Epidermal melanocyte (primary cell): ENCODE data around the gene CDK19.
"Not testable (repeated sequence)": the region's sequence is repeated elsewhere in the genome, so short reads cannot be mapped to it uniquely, and the experiment has no call there.

Experiments used
- DNase-seq: peaks from one replicate; pipeline ENCODE4 v3.0.0; 2011; ENCODE audit warnings: low spot score; ENCODE audit not compliant: insufficient read length

Gene CDK19

DNA sequence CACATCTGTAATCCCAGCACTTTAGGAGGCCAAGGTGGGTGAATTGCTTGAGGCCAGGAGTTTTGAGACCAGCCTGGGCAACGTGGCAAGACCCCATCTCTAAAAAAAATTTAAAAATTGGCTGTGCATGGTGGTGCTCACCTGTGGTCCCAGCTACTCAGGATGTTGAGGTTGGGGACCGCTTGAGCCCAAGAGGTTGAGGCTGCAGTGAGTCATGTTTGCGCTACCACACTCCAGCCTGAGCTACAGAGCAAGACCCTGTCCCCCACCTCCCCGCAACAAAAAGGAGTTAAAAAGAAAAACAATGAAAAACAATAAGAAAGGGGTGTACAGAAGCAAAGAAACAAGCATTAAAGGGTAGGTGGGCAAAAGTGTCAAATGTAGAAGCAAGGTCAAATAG is 57.3 kb downstream of the CDK19 start:
- no peak for DNase-seq

DNA sequence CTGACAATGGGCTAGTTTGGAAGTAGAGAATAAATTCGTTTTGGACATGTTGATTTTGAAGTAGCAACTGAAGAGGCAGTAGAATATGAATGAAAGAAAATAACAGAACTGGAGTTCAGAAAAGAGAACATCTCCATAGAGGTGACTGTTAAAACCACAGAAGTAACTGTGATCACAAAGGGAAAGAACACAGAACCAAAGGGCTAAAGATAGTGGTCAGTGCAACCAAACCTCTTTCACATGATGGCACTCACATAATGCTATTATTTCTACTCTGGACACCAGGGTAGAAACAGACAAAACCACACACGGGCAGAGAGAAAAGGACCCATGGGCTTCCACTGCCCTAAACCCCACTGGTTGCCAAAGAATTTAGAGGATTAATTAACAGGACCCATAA is 58.5 kb downstream of the CDK19 start:
- DNase-seq: no peak

DNA sequence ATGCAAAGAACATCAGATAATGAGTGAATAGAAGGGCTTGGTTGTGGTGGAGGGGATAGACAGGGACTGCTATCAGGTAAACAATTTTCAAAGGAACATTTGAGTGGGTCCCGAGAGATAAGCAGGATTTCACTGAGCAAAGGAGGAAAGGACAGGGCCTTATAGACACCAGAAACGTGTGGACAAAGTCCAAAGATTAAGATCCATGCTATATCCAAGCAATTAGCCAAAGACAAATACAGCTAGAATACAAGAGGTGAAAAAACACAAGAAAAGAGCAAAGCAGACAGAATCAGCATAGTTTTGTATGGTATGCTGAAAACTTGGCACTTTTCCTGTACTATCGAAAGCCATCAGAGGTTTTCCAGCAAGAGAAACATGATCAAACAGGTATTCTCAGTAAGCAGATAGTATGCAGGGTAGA is 59.8 kb downstream of the CDK19 start:
- DNase-seq: no peak

DNA sequence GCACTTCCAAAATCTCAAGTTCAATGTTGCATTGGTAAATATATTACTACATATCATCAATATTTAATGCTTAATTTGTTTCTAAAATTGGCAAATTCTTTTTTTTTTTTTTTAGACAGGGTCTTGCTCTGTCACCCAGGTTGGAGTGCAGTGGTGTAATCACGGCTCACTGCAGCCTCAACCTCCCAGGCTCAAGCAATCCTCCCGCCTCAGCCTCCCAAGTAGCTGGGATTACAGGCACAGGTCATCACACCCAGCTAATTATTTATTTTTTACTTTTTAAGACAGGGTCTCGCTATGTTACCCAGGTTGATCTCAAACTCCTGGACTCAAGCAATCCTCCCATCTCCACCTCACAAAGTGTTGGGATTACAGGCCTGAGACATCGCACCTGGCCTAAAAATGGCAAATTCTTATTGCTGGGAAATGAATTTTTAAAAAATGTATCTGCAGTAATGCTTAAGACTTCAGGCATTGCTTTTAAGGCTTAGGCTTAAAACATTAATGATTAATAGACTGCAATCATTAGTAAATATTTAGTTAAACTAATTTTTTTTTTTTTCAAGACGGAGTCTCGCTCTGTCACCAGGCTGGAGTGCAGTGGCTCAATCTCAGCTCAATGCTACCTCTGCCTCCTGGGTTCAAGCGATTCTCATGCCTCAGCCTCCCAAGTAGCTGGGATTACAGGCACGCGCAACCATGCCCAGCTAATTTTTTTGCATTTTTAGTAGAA is 61.2 kb downstream of the CDK19 start:
- not testable (repeated sequence) for DNase-seq

DNA sequence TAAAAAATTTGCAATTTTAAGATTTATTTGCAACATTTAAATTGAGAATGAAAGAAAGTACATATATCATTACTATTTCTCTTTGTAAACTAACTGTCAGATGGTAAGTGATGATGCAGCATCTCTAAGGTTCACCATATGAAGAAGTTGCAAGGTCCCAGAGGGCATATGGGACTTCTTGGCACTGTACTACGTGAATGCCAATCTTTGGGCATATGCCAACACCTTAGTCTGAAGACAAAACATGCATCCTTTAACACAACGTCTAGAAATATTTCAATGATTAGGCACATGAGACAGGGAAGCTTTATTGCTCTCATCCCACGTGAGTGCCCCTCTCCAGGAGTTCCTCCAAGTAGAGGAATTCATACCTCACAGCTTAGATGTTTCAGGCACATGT is 66.8 kb downstream of the CDK19 start:
- DNase-seq: no peak

DNA sequence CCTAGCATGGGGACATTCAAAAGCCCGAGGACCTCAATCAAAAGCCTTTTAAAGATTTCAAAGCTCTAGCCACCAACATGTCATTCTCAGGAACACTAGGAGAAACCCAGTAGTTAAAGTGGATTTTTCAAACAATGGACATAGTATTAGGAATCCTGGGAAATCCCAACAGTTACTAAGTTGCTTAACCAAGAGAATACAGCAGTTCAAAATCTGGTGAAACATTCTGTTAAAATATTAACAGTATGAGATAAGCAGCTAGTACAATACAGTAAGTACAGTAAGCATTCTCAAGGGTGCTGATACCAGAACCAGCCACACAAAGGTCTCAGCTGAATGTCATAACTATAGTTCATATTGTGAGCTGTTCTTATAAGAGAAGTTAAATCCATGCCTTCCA is 68.6 kb downstream of the CDK19 start:
- DNase-seq: no peak

DNA sequence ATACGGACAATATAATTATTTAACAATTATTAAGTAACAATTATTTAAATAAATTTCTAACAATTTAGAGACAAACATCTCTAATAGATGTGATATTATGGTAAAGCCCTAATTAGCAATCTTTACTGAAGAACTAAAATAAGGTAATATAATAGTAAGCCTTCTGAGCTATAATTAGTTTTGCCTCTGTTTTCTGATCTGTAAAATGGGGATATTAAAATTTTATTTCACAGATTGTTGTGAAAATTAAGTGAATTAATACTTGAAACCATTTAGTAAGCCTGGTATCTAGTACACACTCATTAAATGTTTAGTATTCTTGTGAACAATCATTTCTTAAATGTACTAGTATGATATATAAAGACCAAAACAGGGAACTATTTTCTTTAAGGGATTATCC is 70.3 kb downstream of the CDK19 start:
- DNase-seq: no peak

DNA sequence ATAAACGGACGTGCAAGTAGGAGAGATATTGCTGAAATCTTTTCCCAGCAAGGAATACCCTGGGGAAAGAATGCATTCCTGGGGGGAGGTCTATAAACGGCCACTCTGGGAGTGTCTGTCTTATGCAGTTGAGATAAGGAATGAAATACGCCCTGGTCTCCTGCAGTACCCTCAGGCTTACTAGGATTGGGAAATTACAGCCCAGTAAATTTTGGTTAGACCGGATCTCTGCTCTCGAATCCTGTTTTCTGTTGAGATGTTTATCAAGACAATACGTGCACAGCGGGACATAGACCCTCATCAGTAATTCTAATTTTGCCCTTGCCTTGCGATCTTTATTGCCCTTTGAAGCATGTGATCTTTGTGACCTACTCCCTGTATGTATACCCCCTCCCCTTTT is 72.7 kb downstream of the CDK19 start:
- DNase-seq: not testable (repeated sequence)

DNA sequence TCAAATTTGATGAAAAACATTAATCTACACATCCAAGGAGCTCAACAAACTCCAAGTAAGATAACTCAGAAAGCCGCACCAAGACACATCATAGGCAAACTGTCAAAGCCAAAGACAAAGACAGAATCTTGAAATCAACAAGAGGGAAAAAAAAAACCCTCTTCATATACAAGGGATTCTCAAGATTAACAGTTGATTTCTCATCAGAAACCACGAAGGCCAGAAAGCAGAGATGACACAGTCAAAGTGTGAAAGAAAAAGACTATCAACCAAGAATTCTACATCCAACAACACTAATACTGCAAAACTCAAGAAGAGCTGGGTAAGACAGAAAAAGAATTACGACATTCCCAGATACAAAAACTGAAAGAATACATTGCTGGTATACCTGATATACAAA is 73.8 kb downstream of the CDK19 start:
- DNase-seq: no peak

DNA sequence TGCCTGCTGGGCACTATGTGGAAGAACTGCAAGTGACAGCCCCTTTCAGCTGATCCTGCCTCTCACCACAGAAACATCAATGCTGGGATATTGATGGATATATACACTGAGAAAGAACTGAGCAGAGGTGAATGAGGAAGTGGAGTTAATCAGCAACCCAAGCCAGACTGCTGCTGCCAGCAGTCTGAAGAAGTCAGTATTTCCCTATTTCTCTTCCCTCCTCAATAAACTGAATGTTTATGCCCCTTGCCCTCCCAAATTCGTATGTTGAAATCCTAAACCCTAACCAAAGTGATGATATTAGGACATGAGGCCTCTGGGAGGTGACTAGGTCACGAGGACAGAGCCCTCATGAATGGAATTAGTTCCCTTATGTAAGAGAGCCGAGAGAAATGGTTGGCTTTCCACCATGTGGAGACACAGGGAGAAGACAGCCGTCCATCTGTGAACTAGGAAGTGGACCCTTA is 76.3 kb downstream of the CDK19 start:
- DNase-seq: no peak

DNA sequence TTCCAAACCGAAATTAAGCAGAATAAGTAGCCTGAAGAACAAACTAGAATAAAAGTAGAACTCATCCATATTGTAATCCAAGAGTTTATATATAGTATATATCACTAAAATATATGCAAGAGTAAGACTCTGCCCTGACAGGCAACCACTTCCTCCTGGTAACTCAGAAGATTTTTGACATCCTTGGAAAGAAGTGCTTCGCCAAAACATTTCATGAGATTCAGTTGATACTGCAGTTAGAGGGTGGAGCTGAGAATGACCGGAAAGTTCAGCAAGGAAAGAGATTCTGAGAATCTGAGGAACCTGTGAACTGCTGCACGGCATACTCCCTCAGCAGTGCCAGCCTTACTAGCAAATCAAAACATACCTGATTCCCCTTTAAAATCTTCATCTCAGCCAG is 79.6 kb downstream of the CDK19 start:
- no peak for DNase-seq

DNA sequence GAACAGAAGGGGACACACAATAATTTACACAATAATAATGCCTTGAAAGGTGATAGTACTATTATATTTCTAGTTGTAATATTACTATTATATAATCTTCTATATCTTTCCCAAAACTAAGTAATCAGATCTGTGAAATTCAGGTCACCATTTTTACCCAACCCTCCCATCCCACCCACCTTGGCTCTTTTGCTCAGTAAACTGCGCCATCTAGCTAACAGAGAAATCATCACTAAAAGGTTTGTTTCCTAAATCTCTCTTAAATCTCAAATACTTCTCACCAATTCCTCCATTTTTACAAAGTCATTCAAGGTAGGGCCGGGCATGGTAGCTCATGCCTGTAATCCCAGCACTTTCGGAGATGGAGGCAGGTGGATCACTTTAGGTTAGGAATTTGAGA is 83.4 kb downstream of the CDK19 start:
- DNase-seq: no peak

DNA sequence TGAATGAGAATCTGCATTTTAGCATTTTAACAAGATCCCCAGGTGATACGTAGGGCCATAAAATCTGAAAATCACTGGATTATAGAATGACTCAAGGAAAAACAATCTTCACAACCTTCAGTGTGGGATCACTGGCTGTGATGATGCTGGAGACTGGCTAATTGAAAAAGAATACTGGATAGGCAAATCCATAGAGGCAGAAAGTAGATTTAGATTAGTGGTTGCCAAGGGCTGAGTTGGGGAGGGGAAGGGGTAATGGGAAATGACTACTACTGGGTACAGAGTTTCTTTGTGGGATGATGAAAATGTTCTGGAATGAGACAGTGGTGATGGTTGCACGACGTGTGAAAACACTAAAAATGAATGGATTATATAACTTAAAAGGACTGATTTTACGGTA is 84.1 kb downstream of the CDK19 start:
- DNase-seq: no peak

DNA sequence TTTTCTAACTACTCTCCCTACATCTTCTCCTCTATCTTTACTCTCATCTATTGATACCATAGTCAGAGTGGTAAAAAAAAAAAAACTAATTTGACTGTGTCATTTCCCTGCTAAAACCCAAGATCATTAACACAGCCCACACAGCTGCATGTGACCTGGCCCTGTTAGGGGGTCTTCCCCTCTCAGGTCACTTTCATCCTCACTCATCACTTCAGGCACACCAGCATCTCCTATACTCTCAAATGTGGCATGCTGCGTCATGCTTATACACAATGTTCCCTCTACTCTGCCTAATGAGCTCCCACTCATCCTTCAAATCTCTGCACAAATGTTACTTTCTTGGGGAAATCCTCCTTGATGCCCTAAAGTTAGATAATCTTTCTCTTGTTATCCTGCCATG is 86.8 kb downstream of the CDK19 start:
- no peak for DNase-seq

DNA sequence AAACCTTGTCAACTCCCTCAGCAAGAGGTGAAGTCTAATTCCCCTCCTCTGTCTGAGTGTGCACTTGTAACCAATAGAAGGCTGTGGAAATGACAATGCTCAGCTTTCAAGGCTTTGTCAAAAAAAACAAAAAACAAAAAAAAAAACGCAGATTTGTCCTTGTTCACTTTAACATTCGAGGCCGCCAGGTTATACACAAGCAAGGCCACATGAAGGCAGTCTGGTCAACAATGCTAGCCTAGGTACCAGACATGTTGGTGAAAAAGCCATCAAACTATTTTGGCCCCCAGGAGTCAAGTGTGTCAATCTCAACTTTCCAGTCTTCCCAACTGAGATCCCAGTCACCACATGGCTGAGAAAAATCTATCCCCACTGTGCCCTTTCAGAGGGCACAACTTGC is 92.3 kb downstream of the CDK19 start:
- no peak for DNase-seq

DNA sequence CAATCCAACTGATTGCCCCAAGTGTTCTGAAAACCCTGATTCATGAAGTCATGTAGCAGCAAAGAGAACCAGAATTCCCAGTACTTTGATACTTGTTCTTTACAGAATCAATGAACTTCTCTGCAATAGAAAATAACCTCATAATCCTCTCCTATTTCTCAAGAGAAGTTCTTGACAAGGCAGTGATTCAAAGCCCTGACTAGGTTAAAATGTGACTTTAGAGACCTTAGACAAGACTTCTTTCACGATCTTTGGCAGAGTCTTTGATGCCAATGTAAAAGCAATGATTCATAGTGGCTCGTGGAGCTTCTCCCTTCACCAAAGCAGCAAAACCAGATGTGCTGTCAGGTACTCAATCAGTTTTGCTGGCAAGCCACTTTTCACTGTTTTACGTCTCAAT is 95.2 kb downstream of the CDK19 start:
- no peak for DNase-seq

DNA sequence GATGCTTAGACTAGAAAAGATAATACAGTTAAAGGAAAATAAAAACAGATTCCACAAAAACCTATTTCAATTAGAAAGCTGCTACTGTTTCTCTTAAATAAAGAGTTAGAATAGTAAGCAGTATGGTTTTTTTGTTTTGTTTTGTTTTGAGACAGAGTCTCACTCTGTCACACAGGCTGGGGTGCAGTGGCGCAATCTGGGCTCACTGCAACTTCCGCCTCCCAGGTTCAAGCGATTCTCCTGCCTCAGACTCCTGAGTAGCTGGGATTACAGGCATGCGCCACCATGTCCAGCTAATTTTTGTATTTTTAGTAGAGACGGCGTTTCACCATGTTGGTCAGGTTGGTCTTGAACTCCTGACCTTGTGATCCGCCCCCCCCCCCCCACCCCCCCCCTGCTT is 95.7 kb downstream of the CDK19 start:
- not testable (repeated sequence) for DNase-seq

DNA sequence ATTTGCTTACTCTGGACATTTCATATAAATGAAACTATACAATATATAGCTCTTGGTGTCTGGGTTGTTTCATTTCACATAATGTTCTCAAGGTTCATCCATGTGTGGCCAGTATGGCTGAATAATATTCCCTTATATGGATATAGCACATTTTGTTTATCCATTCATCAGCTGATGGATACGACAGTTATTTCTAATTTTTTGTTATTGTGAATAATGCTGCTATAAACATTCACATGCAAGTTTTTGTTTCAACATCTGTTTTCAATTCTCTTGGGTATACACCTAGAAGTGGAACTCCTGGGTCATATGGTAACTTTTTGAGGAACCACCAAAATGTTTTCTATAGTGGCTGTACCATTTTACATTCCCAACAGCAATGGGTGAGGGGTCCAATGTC is 101.1 kb downstream of the CDK19 start:
- no peak for DNase-seq

DNA sequence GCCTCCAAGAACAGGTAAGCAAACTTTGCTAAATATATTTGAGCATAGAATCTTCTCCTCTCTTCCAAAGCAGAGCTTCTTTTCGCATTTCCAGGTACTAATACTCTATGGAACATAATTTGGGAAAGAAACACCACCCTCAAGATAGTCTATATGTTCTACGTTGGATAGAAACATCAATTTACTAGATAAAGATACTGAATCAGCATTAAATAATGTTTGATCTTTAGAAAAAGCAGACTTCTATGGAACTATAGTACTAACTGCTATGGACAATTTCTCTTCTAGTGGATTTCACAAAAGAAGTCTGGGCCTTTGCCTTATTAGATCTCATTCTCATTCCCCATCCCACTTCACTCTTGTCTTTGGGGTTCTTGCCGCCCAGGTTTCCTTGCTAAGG is 103.0 kb downstream of the CDK19 start:
- no peak for DNase-seq

DNA sequence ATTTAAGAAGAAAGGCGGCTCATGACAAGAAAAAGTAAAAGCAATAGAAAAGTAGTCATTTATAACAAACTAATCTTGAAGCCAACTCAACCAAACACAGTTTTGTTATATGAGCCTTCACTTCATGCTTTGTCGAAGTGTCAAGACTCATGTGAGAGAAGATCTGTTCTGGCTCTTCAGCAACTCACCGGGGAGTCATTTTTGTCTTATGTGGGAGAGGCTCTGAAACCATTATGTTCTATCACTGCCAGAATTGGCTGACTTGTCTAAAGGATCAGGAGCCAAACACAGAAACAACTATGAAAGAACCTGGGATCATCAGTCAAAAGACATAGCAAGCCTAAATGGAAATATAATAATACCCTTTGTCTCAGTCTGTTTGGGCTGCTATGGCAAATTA is 105.2 kb downstream of the CDK19 start:
- no peak for DNase-seq

DNA sequence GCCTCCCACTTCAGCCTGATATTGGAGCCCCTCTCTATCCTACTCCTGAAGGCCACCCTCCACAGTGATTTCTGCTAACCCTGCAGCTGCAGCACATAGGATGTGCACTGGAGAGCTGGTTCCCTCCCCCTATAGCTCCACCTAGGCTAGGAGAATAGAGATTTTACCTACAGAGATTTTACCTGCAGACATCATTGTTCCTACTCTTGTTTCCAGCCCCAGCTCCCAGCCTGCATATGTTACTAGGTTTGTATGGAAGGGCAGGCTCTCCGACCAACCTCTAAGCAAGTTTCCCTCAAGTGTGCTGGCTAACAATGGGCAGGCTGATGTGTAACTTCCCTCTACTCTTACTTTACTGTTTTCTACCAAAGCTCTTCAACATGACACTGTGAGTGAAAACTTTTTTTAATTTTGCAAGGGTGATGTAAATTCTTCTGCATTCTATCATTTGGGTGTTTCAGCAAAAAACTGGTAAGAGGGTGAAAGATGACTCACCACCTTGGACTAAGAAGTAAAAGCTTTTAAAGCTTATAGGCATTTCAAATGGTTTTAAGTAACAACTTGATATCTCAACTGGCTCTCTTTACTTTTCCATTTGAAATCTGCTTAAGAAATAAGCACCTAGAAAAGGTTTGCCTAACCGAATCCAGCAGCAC is 106.8 kb downstream of the CDK19 start:
- no peak for DNase-seq

DNA sequence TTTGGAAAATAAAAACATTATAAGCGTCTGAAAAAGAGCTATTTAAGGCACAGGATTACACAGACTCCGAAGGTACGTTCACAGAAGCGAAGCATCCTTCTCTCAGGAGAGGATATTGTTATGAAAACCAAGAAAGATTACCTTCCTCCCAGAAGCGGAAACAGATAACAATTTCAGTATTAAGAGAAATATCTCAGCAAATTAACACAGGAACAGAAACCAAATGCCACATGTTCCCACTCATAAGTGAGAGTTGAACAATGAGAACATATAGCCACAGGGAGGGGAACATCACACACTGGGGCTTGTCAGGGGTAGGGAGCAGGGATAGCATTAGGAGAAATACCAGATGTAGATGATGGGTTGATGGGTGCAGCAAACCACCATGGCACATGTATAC is 109.7 kb downstream of the CDK19 start:
- DNase-seq: no peak

DNA sequence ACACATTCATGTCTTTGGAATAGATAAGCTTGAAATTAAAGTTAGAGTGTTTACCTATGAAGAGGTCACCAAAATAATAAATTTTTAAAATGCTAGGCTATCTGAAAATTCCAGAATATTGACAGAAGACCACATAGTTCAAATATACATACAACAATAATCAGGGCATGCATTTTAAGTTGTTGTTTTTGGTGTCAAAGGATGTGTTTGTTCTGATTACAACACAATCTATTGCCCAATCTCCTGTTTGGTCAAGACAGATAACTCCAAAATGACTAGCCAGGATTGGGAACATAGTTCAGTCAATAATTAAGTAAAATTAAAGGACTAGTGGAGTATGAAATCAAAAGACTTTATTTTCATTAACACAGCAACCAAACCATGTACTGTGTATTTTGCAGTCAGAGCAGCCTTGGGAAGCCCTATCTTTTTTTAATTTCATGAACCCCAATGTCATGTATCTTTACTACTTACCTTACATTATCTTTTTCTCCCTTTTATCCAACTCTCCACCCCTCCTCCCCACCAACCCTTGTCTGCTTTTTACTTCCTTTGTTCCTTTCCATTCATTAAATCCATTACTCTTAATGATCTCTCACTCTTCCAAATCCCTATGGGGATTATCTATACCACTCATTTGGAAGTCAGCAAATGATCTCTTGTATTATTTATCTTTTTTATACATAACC is 111.2 kb downstream of the CDK19 start:
- no peak for DNase-seq
